HepG2 (cell line): ENCODE results near the gene SPG7.

Experiments
- TARDBP ChIP-seq: sonication (generic); formaldehyde crosslinking; IDR thresholded peaks from 2 replicates; pipeline ENCODE4 v1.8.0; 2022; ENCODE audit warnings: mild to moderate bottlenecking, missing genetic modification reagents
- ZKSCAN8 ChIP-seq: IDR thresholded peaks from 2 replicates; pipeline ENCODE4 v1.6.1; 2016; ENCODE audit warnings: borderline replicate concordance, missing genetic modification reagents, missing compliant biosample characterization
- ZNF547 ChIP-seq: sonication (generic); formaldehyde crosslinking; IDR thresholded peaks from 2 replicates; pipeline ENCODE4 v1.5.1; 2020; ENCODE audit warnings: mild to moderate bottlenecking, missing genetic modification reagents

- TF ChIP-seq ZNF547: no peak
- no peak for TF ChIP-seq ZKSCAN8 (CRISPR knock-in tag)
- TF ChIP-seq TARDBP (CRISPR knock-in tag): no peak
These were observed 78.0 kb downstream of the SPG7 start for GRCh38 chr16:89586218-89586617.
